Activated naive CD4-positive, alpha-beta T cell (primary cell): ENCODE data around the gene CA5A.
"Not testable (repeated sequence)": the region's sequence is repeated elsewhere in the genome, so short reads cannot be mapped to it uniquely, and the experiment has no call there.

Source experiments
- DNase-seq, 4 experiments: peaks; one replicate each; lab custom pipeline; 2025; lab: John Stamatoyannopoulos, UW

Gene CA5A

GRCh38 chr16:87894005-87894404, 42.3 kb downstream of the CA5A start:
- not testable (repeated sequence) for DNase-seq

DNA sequence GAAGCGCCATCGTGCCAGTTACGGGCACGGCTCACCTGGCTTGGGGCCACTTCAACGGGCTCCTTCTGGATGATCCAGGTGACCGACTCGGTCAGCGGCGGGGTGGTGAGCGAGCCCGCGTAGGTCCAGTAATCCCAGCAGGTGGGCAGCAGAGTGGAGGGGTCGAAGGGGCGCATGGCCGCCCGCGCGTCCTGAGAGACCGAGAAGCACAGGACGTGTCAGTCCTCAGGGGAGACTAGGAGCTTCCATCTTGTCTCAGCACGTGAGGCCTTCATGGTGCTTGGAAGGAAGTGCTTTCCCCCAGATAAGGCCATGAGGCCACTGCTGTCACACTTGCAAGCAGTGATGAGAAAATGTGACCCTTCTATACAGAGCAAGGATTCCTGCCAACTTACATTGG, 44.6 kb downstream of the CA5A start:
- DNase-seq = no peak

- DNase-seq = not testable (repeated sequence)
These were observed 46.6 kb downstream of the CA5A start for GRCh38 chr16:87889762-87890161.

DNA sequence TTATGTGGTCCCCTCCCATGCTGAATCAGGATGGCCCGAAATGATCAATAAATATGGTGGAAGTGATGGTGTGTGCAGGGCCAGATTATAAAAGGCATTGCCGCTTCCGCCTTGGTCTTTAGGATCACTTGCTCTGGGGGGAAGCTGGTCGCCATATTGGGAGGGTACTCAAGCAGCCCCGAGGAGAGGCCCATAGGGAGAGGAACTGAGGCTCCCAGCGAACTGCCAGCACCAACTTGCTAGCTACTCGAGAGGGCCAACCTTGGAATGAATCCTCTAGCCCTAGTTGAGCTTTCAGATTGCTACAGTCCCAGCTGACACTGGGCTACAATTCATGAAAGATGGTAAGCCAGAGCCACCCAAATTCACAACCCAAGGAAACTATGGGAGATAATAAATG, 48.0 kb downstream of the CA5A start:
- not testable (repeated sequence) for DNase-seq

- not testable (repeated sequence) for DNase-seq
These were observed 48.4 kb downstream of the CA5A start for GRCh38 chr16:87887931-87888330.

- DNase-seq = not testable (repeated sequence)
These were observed 50.9 kb downstream of the CA5A start for GRCh38 chr16:87885371-87885967.

DNA sequence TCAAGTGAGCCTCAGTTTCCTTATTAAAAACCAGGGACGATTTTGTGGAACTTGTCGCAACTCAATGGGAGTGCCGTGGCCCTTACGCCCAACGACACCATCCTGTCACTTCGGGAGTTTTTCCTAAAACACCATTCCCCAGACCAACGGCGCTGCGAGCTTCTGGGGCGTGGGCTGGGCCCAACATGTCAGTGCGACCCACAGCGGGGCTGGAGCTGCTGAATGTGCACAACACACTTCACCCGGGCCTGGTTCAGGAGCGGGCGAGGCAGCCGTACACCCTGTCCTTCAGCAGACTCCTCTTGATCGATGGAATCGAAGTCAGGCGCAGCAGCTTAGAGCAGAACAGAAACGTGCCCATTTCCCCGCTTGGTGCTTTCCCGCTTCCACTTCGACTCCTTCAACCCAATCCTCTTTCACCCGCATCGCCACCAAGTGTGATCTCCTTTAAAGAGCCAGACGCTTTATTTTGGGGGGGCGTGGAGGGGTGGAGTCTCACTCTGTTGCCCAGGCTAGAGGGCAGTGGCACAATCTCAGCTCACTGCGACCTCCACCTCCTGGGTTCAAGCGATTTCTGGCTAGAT, 53.8 kb downstream of the CA5A start:
- no peak for DNase-seq

DNA sequence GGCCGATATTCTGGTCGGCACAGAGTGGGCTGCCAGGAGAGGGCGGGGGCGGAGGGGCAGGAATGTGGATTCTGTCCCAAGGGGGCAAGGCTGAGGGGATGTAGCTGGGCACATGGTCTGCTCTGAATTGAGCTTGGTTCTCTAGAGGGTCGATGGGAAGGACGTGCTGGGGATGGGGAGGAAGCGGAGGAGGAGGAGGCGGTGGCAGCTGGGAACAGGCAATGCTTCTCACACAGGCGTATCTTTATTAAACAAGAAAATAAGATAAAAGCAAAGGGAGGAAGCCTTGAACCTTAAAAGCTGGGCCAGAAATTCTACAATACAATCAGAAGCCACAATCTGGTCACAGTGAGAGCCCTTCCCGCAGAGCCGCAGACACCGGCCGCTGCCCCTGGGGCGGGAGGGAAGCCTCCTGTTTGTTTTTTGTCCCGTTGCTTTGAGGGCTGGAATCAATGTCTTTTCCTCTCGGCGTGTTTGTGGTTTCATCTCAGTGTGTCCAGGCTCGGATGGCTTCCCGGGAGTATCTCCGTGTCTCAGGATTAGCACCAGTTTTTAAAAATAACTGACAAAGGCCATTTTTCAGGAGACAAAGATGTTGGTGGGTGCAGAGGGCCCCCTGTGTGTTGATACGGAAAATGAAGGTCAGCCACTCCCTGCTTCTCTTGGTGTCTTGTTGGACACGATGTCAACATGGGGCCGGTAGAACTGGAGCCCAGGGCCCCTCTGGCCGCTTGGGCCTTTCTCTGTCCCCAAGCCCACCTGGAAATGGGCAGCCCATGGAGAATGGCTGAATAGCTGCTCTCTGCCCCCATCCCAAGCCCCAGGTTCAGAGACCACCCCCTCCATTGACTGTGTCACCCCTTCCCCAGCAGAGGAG, 54.8 kb downstream of the CA5A start:
- DNase-seq = no peak

DNA sequence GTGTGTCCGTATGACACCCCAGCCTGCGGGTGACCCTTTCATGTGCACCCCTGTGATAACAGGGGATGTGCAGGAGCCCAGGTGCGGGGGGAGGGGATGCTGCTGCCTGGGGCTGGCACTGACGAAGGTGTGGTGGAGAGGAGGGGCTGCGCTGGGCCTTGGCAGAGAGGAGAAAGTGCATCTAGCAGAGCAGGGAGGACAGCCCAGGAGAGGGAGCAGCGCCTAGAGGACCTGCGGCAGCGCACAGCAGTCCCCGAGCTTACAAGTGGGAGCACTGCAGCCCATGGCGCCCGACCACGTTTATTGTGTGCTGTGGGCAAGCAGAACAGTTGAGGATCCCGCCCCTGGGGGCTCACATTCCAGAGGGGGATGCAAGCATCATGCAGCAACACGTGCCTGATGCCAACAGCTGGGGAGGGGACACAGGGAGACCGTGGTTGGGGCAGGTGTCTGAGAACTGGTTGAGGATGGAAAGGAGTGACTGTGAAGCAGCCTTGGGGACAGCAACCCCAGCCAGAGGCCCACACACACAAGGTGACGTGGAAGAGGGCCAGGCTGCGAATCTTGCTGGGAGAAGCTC, 56.1 kb downstream of the CA5A start:
- DNase-seq = no peak

GRCh38 chr16:87879411-87880013, 56.8 kb downstream of the CA5A start:
- not testable (repeated sequence) for DNase-seq

DNA sequence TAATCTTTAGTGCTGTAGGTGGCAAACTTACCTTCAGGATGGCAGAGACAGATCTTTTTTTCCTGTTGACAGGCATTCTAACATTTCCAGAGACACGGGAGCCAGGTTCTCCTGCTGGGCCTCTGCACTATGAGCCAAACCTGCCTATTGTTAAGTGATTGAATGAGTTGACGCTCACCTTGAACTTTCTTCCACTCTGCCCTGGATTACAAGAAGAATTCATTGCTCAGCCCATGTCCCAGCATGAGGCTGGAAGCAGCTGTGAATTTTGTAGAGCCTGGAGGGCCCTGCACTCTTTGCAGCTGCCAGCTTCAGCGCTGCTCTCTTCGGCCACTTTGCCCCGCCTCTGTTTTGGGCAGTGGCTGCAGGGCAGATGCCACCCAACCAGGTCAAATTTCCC, 57.6 kb downstream of the CA5A start:
- no peak for DNase-seq

- DNase-seq = no peak
These were observed 58.3 kb downstream of the CA5A start for GRCh38 chr16:87877942-87878507.

- peak in 2 of 4 experiments; percentile 11 to 24 for DNase-seq
These were observed 61.5 kb downstream of the CA5A start for GRCh38 chr16:87874639-87875427.

DNA sequence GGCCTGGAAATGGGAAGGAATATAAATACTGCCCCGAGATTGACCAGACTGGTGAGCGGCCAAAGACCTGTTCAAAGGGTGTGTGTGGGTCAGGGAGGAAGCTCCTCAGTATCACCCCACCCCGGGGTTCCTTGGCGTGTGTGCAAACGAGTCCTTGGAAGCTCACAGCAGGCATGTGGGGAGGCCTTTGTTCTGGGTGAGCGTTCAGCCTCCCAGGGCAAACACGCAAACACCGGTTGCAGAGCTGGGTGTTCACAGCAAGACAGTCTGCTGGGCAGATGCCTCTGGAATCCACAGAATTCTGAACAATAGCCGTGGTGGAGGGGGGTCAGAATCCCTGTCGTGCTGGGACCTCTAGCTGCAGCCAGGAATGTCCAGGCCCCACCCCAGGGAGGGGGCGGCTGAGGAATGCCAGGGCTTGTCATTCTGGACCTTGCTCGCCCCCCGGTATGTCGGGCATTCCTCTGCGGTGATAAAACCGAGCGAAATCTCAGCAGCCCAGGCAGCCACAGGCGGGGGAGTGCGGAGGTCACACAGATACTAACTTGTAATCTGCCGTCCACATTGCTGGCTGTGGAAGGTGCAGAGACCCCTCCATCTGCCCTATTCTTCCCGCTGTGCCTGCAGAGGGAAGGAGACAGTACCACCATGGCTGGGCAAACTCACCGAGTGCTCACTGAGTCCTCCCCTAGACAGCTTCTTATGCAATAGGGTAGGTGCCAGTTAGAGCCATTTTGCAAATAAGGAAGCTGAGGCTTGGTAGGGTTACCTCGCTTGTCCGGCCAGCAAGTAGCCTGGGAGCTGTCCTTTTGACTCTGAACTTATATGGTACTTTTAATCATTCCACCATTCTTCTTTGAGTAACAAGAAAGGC, 65.7 kb downstream of the CA5A start:
- DNase-seq = not testable (repeated sequence)

DNA sequence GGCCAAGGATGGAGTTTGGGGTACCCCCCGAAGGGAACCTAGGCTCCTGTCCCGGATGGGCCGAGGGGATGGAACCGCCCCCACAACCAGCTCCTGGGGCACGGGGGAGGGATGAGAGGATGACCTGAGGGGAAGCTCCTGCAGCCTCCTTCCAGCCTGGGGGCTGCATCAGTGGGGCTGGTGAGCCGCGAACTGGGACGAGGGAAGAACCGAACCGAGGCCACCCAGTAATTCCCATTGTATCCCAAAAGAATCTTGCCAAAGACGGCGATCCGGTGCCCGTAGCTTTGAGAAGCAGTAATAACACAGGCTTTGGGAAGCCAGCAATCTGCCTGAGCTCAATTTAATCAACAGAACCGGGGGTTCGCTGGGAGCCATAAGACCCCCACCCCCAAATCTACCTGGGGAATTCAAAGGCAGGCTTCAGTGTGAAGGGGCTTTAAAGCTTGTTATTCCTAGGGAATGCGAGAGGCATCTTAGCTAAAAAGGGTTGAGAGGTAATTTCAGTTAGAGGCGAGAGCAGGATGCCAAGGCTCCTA, 66.4 kb downstream of the CA5A start:
- not testable (repeated sequence) for DNase-seq

GRCh38 chr16:87869061-87869878, 67.1 kb downstream of the CA5A start, which contains the start of gene SLC7A5:
Gene SLC7A5, minus strand, starts transcription at chr16:87869507. Its CDS starts 85 bp downstream, at chr16:87869422.
- DNase-seq = peak; percentile 74 to 88 (median 82)

DNA sequence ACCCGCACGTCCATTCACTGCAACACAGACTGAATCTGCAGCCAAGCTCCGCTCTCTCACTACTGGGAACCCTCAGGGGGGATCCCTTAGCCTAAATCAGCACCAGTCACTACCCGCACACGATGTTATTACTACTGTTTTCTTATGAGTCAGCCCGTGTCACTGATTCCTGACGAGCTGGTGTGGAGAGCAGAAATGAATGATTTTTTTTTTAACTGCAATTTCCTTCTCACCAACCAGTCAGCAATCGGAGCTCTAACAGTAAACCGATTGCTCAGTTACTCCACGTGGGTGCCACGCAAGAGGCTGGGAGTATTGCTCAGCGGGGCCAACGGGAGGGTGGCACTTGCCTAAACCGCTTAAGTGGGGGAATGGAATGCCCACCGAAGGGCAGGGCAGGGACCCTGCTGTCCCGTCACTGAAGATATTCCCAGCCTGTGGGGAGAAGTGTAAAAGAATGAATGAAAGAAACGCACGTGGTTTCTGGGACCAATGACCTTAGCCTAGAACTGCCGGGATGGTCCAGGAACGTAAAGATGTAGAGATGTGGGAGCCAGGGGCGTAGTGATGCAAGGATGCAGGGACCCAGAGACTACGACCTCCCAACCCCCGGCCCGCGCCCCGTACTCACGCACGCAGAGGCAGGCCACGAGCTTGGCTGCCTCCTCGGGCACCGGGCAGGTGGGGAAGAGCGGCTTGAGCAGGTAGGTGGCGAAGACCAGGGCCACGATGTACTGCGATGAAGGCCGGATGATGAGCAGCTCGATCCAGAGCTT, 67.9 kb downstream of the CA5A start:
- peak; percentile 28 to 32 (median 29) for DNase-seq
